Omental fat pad (tissue), 4 donors: ENCODE results near the gene TAS2R60. TPM values are rescaled to one million over a fixed set of nuclear protein-coding genes. Genes with fewer than 3 reads are reported as not detected.
A peak's percentile ranks its signal among the peaks of the same experiment; 100 is the strongest.

Experiments
- ATAC-seq: fragments of 150-250 bp; one replicate; pipeline ENCODE4 v1.9.1; 2016; ENCODE audit warnings: mild to moderate bottlenecking, moderate library complexity; ENCODE audit not compliant: low FRiP score
- DNase-seq: peaks from one replicate; pipeline ENCODE4 v3.0.0-alpha.2; 2019; ENCODE audit warnings: low spot score
- total RNA-seq, 4 donors: library from RNA; depleted of rRNA; stranded (reverse); fragments of >200 nt; gene quantifications; one replicate each; pipeline ENCODE4 v1.1.0, GENCODE V29; 2016
- TF ChIP-seq, protein P1 (sequence below), 3 donors: fragments of 450-650 bp; IDR thresholded peaks; one replicate each; pipeline ENCODE4 v1.5.1; 2016 to 2017; ENCODE audit warnings: antibody characterized with exemption in 3 of 3, mild to moderate bottlenecking in 3 of 3, moderate library complexity in 2 of 3

TAS2R60 gene, protein sequence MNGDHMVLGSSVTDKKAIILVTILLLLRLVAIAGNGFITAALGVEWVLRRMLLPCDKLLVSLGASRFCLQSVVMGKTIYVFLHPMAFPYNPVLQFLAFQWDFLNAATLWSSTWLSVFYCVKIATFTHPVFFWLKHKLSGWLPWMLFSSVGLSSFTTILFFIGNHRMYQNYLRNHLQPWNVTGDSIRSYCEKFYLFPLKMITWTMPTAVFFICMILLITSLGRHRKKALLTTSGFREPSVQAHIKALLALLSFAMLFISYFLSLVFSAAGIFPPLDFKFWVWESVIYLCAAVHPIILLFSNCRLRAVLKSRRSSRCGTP
- not detected for total RNA-seq

DNA sequence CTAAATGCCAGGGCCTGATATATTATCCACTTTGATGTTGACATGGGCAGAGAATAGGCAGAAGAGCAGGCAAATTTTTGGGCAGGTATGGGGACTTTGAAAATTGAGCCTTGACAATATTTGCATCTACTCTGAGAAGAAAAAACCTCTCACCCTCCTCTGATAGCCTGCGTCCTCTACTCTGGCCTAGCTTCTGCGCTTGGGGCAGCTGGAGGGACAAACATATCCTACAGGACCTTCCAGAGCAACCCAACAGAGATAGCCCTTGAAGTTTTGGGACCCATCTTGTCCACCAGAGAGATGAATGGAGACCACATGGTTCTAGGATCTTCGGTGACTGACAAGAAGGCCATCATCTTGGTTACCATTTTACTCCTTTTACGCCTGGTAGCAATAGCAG lies at the start of gene TAS2R60:
Gene TAS2R60 (plus strand): TSS at position 301 of the 400 bp plus-strand sequence. CDS start 0 bp downstream, at position 301.
- ATAC-seq: no peak
- TF ChIP-seq, protein P1, sequence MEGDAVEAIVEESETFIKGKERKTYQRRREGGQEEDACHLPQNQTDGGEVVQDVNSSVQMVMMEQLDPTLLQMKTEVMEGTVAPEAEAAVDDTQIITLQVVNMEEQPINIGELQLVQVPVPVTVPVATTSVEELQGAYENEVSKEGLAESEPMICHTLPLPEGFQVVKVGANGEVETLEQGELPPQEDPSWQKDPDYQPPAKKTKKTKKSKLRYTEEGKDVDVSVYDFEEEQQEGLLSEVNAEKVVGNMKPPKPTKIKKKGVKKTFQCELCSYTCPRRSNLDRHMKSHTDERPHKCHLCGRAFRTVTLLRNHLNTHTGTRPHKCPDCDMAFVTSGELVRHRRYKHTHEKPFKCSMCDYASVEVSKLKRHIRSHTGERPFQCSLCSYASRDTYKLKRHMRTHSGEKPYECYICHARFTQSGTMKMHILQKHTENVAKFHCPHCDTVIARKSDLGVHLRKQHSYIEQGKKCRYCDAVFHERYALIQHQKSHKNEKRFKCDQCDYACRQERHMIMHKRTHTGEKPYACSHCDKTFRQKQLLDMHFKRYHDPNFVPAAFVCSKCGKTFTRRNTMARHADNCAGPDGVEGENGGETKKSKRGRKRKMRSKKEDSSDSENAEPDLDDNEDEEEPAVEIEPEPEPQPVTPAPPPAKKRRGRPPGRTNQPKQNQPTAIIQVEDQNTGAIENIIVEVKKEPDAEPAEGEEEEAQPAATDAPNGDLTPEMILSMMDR (IDR thresholded peaks at IDR 0.05): no peak
- DNase-seq: no peak

DNA sequence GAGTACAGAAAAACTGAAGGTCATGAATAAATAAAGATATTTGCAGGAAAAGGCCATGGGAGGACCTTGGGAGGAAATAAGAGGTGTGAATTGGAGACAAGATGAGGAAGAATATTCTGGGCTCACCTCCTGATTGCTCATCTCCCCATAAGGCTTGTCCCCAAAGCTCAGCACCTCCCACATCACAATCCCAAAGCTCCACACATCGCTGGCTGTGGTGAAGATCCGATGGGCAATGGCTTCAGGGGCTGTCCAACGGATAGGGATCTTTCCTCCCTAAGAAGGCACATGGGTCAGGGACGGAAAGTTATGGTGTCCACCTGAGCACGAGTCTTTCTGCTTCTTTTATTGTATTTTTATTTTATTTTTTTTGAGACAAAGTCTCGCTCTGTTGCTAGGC lies 49.2 kb upstream of the TAS2R60 start:
- ATAC-seq: no peak
- TF ChIP-seq, protein P1 (IDR thresholded peaks at IDR 0.05): no peak
- DNase-seq: no peak

DNA sequence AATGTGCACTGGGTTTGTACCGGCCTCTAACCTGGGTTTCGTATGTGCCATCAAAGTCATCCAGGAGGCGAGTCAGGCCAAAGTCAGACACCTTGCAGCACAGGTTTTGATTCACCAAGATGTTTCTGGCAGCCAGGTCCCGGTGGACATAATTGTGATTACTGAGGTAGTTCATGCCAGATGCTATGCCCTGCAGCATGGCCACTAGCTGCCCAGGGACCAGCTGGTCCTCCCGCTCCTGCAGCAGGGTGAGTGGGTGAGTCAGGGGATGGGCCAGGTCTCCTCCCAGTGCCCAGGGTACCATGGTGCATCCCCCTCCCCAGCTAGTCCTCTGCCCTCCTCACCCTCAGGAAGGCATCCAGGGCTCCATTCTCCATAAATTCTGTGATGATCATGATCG lies 48.5 kb upstream of the TAS2R60 start:
- no peak for DNase-seq
- no peak for ATAC-seq
- TF ChIP-seq, protein P1 (IDR thresholded peaks at IDR 0.05): no peak

DNA sequence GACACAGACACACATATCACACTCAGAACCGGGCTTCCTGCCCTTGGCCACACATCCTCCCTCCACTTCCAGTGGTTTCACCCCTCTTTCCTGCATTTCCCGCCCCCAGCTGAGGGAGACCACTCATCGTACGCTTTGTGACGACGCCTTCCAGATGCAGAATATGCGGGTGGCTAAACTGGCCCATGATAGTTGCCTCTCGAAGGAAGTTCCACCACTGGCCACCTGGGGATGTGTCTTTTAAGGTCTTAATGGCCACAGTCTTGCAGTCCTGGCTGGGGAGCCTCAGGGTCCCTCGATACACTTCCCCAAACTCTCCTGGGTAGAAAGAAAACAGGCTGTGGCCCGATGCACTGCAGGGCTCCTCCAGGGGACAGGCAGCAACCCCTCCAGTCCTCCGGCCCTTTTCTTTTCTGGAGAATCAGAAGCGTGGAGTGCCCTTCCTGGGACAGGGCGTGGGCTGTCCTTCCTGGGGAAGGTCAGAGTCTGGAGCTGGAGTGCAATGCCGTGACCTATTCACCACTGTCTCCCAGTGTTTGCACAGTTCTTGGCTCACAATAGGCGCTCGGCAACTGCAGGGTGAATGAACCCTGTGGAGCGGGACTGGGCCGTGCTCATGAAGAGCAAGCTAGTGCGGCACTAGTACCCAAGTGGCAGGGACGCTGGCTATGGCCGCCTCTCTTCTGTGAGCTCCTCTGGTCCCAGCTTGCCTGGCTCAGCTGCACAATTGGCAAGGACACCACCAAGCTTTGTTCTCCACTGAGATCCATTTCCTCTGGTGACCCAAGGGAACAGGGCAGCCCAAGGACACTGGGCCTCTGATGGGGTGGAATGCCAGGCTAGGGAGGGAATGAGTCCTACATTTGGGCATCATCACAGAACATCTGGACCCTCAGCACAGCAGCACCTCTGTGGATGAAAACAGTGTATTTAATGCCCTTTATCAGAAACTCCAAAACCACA lies 47.8 kb upstream of the TAS2R60 start:
- no peak for DNase-seq
- TF ChIP-seq, protein P1 (IDR thresholded peaks at IDR 0.05): no peak
- no peak for ATAC-seq

DNA sequence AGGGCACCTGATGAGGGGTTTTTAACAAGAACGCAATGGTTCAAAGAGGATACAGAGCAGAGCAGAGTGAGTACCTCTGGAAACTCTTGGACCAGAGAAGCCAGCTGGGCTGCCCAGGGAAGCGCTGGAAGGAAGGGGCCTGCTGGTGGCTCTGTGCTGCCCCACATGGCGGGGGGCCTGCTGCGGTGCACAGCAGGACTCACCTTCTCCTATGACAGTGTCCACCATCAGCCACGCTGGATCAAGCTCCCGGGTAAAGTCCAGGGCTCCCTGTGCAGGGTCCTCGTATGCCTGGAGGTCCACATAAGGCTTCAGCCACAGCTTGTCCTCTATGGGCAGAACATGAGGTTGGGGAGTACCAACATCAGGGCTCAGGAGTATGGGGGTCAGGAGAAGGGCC lies 47.1 kb upstream of the TAS2R60 start:
- TF ChIP-seq, protein P1 (IDR thresholded peaks at IDR 0.05): no peak
- DNase-seq: no peak

DNA sequence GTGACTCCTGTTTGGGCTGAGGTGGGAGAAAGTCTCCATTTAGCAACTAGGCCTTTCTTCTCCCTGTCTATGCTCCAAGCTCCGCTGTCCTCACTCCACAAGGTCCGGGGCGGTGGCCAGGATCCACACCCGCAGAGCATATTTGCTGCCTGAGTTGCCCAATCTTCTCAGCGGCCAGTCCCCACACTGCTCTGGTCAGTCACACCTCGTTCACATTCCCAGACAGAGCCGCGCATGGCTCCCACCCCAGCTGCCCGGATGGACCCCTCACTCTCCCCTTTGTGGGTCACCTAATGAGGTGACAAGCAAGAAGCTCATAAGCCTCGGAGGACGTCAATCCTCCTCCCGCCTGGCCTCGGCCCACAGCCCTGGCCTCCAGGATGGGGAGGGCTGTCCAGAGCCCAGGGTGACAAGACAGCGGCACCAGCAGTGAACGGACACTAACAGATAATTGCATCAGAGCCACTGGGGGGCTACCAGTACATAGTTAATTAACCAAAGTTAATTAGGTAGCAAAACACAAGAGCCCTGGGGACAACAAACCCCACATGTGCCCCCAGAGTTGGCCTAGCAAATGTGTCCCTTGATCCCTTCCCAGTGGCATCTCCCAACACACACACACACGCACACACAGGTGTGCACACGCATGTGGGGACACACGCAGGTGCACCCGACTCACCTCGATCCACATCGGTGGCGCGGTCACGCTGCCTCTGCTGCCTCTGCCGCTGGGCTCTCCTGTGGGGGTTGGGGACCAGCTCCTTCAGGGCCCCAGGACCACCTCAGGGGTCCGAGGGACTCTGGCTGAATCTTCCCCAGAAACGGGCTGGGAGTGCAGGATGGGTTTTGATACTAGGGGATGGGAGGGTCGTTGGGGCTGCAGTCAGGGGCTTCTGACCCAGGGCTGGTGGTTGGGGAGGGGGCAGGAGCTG lies 46.4 kb upstream of the TAS2R60 start:
- TF ChIP-seq, protein P1 (IDR thresholded peaks at IDR 0.05): no peak

More for the DNA sequence above, 47.1 kb upstream of the TAS2R60 start:
- no peak for ATAC-seq

More for the DNA sequence above, 46.4 kb upstream of the TAS2R60 start:
- ATAC-seq: no peak
- DNase-seq: peak; percentile 21
